GM19395 (cell line): Measurements from ENCODE around the gene LIMS2.

ENCODE experiments used
- ATAC-seq: cut with Tn5 transposase; IDR thresholded peaks from one replicate; pipeline ENCODE4 v1.9.1; 2021; ENCODE audit warnings: mild to moderate bottlenecking, moderate library complexity; ENCODE audit not compliant: unreplicated experiment

The LIMS2 gene

DNA sequence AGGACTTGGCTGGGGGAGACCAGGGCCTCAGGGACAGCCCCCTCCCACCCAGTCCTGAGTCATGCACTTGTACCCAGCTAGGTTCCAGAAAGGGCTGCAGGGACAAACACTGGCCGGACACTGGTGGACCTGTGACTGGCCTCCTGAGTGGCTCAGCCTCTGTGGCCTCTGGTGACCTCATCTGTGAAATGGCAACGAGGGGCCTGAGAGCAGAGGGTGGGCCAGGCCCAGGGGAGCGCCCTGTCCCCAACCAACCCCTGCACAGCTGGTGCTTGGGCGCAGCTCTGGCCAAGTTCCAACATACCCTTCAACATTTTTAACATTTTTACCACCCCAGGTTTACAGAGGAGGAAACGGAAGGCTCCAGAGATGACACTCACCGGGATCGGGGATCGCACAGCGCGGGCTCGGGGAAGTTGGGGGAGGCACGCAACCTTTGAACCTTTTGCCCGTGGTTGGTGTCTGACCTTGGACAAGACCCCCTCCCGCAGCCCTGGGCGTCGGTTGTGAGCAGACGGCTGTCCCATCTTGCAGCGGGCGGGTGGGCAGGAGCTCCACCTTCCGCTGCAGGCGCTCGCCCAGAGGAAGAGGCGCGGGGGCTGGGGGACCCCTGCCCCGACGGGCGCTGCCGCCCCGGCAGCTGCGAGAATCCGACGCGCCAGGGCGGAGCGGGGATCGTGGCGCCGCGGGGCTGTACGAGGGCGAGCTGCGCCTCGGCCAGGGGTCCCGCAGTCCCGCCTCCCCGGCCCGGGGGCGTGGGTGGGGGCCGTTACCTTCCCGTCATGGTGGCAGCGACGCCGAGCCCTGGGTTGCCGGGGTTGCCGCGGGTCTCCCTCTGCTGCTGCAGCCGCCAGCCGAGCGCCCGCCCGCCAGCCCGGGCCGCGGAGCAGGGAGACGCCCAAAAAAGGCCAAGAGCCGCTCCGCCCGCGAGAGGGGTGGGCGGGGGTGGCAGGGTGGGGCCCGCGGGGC, 805 bp downstream of the LIMS2 start:
- no peak for ATAC-seq

DNA sequence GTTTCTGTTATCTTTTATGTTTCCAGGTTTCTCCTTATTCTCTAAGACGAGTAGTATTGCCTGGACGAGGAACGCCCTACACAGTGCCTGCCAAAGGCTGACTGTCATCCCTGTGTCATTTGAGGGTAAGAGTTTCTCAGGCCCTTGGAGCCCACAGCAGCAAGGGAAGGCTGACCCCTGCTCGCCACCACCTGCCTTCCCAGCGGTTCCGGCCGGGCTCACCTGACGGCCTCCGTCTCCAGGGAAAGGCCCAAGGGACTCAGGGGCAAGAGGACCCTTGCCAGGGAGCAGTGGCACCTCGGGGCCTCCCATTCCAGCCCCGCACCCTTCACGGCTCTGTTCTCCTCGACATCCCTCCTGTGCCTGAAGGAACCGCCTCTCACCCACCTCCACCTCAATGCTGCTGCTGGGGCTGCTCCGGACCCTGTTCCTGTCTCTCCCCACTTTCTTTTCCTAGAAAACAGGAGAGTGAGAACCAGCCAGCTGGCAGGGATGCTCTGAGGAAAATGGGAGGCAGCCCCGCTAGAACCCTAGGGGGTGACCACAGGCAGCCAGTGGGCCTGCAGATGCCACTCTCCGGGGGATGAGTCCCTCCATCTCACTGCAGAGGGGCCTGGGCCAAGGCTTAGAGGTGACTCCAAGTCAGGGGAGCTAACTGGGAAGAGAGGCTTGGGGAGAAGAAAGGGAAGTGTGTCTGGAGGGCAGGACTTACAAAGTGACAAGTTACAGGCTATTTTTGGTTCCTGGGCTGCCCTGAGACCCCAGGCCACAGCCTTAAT, 1.9 kb downstream of the LIMS2 start:
- no peak for ATAC-seq

DNA sequence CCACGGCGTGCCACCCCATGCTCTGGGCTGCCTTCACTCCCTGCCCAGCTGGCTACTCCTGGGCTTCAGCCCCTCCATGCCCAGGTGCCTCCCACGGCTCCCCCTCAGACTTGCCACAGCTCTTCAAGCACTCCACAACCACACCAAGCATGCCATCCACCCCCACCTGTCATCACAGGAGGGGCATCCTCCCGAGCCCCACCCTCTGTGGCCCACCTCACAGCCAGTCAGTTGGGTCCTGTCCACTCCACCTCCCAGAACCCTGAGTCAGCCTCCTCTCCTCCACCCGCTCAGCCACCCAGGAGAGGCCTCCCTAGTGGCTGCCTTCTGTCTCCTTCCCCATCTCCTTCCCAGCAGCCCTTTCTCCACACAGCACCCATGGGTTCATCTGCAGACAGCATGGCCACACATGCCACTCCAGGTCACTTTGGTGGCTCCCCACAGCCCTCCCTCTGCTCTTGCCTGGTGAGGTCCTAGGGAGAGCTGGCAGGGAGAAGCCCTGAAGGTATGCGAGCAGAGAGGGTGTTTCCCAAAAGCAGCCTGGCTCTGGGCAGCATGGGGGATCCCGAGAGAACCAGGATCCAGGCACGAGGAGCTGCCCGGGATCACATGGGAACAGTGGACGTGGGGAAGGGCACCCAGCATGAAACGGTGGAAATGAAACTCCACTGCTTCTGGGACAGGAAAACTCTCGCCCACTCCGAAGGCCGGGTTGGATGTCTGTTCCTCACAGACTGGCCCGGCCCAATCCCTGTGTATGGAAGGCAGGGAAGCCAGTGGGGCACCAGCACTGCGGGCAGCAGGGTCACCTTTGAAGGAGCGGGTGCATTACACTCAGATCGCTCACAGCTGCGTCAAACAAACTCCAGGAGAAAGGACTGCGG, 2.7 kb downstream of the LIMS2 start:
- no peak for ATAC-seq

DNA sequence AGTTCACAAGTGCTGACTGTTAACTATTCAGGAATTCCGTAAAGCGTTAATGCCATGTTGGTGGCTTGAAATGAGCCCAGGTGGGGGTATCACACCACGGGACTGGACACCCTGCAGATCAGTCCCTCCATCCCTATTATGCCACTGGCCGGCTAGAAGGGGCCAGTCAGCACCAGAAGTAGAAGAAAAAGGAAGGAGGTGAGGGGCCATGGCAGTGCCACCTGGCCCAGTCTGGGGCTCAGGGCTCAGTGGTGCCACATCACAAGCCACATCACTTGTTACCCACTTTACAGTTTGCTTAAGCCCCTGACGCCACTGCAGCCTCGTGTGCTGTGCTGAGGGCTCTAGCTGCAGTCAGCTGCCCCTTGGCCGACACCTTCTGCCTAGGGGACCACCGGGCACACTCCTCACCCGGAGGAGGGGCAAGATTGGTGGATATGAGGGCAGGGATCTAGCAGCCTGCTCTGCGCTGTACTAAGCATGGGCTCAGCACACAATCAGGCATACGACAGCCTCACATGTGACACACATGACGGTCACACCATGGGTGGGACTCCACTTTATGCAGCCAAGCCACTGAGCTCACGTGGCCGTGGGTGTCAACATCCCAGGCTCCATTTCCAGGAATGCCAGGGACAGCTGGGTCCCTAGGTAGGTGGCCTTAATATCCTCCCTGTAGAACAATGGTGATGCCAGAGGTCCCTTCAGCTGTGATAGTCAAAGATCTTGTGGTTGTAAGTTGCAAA, 3.6 kb downstream of the LIMS2 start:
- ATAC-seq: no peak

DNA sequence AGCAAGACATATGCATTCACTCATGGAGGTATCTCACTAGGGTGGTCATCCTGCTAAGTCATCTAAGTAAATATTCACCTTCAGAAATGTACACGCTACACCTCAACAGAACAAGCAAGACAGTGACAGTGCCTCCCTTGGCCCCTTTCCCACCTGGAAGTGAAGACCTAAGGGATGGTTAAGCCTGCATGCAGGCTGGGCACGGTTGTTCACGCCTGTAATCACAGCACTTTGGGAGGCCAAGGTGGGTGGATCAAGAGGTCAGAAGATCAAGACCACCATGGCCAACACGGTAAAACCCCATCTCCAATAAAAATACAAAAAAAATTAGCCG, 4.4 kb downstream of the LIMS2 start:
- no peak for ATAC-seq

DNA sequence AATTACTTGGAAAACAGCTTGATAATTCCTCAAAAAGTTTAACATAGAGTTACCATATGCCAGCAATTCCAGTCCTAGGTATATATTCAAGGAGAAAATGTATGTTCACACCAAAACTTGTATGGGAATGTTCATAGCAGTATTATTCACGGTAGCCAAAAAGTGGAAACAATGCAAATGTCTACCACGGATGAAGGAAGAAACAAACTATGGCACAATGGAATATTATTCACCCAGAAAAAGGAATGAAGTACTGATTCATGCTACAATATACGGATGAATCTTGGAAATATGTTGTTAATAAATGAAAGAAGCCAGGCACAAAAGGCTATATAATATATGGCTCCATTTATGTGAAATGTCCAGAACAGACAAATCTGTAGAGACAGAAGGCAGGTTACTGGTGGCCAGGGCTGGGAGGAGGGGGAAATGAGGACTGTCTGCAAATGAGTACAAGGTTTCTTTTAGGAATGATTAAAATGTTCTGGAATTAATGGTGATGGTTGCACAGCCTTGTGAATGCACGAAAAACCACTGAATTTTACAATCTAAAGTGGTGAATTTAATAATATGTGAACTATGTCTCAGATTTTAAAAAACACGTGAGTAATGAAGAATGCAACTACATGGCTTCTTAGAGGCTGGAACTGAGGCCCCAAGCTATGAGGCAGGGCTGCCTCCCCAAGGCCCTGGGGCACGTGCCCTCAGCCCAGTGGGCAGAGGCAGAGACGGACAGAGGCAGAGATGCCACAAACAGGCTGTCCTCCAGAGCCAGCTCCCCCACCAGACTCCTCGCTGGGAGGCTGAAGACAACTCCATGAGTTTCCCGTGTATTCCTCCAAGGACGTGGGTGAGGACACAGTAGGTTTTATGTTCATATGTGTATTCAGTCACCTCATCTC, 5.0 kb downstream of the LIMS2 start:
- ATAC-seq: no peak

DNA sequence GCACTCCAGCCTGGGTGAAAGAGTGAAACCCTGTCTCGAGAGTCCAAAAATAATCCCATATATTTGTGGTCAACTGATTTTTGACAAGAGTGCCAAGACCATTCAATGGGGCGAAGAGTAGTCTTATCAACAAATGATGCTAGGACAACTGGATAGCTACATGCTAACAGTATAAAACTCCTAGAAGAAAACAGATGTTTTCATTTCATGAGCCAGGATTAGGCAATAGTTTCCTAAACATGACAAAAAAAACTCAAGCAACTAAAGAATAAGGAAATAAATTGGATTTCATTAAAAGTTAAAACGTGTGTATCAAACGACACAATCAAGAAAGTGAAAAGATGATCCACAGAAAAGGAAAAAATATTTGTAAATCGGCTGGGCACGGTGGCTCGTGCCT, 6.3 kb downstream of the LIMS2 start:
- ATAC-seq: no peak

DNA sequence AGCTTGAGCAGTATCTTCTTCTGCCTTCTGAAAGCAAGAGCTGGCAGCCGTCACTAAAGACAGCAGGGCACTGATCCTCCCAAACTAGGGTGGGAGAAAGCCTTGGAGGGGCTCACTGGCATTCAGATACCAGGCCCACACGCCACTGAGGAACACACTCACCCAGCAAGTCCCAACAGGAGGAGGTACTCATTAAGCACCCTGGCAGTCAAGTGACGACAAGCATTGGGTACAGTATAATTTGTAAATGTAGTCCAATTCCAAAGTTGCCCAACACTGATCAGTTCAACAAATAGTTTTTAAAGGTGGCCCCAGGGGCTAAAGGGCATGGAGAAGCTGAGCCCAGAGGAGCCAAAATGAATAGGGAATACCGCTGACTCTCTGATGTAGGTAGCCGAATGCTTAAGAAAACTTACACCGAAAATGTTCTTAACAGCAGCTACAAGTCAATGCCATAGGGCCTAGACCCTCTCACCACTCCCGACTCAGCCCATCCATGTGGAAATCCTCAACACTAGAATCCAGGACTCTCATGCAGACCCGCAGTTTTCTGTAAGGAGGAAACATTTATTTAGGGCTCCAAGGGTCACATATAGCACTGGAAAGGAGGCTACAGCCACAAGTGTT, 9.9 kb downstream of the LIMS2 start:
- ATAC-seq: no peak

DNA sequence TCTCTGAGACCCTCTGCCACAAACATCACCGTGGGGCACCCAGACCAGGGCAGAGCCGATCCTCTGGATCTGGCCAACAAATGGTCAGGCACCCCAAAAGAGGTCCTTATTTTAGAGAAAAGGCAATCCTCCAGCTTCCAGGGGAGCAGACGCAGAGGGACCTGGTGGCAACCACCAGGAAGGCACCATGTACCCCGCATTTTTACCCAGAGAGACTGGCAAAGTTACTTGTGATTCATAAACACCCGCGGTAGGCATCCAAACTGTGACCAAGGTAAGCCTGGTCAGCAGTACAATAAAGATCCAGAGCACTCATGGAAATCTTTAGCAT, 10.5 kb downstream of the LIMS2 start:
- no peak for ATAC-seq

DNA sequence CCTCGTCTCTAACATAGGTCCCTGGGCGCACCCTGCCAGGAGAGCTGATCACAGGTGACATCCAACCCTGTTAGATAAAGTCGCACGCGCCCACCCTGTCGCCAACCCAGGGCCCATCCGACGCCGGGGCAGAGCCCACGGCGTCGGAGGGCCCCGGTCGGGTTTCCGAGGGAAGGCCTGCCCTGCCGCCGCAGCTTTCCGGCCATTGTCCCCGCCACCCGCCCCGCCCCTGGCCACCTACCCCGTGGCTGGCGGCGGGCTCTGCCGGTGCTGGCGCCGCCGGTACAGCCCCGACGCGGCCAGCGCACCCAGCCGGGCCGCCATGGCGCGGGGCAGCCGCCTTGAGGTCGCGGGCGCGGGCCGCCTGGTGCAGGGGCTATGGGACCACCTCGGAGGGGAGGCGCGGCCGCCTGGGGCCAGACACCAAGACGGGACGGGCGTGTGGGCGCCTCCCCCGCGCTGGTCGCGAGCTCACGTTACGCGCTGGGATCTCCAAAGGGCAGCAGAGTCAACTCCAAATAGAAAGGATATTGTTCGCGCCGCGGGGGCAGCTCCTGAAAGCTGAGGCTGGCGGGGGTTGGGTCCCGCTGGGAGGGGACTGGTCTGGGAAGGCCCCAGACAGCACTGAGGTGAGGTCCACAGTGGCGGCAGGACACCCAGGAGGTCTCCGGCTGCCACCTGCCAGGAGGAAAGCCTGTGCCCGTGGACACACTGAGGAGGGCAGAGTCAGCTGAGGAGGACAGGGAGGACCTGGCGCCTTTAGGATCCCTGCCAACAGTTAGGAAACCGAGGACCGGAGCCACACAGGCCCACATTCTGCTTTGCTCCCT, 11.1 kb downstream of the LIMS2 start:
- no peak for ATAC-seq

DNA sequence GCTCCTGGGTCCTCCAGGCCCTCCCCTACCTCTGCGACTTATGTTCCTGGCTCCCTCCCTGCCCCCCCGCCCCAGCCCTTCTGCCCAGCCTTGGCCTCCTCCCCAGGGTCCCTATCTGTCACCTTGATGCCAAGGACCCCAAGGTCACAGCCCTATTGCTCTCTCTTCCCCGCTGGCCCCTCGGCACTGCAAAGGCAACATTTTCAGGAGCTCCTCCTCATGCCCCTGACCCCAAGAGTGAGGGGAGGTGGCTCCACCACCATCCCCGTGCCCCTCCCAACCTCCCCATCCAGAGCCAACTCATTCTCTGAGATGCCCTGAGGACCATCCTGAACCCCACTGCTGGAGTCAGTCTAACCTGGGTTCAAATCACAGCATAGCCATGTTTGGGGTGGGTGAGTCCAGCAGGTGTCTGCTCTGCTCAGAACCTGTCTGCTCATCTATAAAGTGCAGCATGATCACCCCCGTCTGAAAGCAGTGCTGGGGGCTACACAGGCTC, 11.7 kb downstream of the LIMS2 start:
- ATAC-seq: no peak

DNA sequence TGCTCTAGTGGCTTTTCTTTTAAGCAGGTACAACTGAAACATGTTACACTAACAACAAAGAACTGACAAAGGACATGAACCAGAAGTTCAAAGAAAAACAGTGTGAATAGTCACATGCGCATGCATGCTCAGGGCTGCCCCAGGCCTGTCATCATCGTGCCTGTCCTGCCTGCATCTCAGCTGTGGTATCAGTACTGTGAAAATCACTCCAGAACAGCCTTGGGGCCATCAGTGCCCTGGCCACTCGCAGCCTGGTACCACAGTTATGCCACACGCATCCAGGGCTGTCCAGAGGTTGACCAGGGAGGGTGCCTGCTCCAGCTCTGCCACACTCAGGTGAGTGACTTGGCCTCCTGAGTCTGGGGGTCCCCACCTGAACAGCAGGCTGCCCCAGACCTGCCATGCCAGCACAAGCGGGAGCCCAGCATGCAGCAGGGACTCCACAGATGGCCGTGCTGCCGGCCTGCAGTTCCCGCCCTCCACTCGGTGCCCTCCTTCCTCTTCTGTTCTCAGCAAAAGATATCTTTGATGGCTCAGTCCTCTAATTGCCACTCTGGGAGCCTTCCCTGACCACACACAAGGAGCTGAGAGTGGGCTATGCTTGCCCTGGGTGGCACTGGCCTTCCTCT, 12.3 kb downstream of the LIMS2 start:
- ATAC-seq: no peak

DNA sequence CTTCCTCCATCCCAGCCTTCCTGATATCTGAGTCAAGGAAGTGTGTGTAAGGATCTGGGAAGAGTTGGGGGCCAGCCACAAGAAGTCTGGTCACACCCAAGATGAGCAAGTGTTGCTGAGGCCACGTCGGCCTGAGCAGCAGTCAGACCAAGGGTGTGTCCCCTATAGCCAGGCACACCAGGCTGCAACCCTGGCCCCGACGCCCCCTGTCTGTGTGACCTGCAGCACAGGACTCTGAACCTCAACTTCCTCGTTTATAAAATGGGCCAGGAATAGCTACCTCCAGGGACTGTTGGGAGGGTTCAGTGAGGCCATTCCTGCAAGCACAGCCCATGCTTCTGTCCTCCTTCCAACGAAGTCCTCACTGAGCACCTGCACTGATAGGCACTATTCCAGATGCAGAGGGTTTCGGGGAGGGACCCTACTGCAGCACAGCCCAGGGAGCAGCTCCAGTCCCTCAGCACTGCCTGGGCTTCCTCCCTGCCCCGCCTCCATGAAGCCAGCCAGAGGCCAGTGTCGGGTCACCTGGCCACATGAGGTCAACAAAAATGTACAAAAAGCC, 13.3 kb downstream of the LIMS2 start:
- ATAC-seq: no peak

DNA sequence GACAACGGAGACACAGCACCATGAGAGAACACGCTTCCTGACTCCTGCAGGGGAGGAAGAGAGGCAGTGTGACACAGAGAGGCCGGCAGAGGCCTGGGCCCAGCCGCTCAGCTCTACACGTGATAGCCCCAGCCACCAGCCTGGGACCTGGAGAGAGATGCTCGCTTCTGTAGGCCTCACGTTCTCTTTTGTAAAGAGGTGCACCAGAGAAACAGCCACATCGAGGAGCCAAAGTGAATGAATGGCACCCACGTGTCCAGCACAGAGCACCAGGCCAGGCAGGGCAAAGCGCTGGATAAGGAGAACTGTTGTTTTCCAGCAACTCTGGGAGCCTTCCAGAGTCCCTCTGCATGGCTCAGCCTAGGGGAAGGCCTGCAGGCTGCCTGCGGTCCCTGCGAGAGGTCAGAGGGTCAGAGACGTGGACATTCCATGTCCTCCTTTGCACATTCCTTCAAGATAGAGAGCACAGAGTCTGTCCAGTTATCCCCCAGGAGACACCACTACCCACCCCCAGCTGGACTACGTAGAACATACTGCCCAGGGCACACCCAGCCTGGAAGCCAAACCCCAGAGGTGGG, 14.2 kb downstream of the LIMS2 start:
- no peak for ATAC-seq

DNA sequence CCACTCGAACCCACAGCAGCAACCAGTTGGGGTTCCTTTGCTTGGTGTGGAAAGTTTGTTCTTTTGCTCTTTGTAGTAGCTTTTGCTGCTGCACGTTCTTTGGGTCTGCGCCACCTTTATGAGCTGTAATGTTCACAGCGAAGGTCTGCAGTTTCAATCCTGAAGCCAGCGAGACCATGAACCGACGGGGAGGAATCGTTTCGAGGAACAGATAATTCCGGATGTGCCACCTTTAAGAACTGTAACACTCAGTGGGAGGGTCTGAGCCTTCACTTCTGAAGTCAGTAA, 15.1 kb downstream of the LIMS2 start:
- ATAC-seq: no peak

DNA sequence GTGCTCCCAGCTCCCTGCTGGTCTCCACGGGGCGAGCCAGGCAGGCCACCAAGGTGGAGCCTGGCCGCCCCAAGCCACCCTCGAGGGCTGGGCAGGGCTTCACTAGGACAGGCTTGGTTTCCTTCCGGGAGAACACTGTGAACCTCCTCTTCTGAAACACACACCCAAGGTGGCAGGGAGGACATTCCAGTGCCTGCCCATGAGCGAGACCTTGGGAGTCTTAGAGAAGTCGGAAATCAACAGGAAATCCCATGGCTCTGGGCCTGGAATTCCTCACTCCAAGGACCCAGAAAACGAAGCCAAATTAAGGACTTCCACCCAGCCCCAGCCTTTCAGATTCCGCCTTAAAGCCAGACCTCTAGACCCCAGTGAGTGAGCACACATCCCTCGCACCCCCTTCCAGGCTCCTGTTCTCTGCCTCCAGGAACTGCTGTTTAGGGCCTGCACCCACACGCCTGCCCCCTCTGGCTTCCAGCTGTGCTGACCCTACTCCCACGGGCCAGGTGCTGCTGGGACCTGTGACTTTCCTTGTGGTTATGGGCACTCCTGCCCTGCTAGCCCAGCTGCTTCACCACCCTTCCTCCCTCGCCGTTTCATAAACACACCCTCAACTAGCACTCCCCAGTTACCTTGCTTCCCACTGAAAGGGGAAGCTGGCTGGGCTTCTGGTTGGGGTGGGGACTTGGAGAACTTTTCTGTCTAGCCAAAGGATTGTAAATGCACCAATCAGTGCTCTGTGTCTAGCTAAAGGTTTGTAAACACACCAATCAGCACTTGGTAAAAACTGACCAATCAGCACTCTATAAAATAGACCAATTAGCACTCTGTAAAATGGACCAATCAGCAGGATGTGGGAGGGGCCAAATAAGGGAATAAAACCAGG, 15.7 kb downstream of the LIMS2 start:
- no peak for ATAC-seq
